DMS114 treated with DMSO at 0.1 percent for 48 hours (cell line): ENCODE results near the gene CDX1.

Experiments used
- DNase-seq: peaks from one replicate; lab custom pipeline; 2025; ENCODE audit not compliant: unreplicated experiment; lab: John Stamatoyannopoulos, UW

Gene CDX1

GRCh38 chr5:150144879-150145278, 21.7 kb upstream of the CDX1 start:
- DNase-seq: no peak

DNA sequence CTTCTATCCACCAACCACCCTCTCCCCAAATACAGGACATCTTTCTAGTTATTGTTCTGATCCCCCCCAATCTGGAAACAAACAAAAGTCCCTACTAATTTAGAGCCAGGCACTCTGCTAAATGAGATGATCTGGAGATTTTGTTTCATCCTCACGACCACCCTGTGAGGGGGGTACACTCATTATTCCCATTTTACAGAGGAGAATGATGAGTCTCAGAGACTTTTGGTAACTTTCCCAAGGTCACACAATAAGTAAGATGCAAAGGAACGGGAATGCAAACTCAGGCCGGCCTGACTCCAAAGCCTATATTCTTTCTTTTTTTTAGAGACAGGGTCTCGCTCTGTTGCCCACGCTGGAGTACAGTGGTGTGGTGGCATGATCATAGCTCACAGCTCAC, 20.3 kb upstream of the CDX1 start:
- no peak for DNase-seq

GRCh38 chr5:150146862-150147601, 19.5 kb upstream of the CDX1 start:
- DNase-seq: no peak

- DNase-seq: no peak
These were observed 18.9 kb upstream of the CDX1 start for GRCh38 chr5:150147670-150148069.

DNA sequence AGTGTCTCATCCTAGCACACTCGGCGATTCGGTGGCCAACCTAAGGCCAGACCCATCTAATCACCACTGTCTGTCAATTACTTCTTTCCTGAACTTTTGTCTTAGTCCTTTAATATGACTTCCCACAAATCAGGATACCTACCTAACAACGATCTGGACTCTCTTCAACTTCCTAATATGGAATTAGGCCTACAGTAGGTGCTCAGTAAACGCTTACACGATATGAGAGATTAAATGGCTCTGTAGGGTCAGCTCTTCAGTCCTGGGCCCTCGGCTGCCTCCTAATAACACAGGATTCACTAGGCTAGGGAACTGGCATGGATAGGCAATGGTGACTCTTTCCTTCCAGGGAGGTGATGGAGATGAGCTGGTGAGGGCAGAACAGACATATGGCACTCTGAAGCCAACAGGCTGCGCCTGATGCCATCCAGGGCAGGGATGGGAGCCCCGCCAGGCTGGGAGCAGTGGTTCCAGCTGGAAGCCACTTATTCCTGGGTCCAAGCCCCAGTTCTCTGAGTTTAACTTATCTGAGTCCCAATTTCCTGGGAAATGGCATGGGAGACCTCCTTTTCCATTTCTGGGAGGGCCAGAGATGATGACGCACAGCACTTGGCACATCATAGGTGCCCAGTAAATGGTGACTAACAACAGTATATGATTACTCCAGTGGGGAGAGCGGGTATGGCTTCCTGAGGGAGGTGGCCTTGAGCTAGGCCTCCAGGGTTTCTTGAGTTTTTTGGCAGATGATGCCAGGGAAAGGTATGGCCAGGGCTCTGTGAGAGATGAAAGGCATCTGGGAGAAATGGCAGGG, 18.3 kb upstream of the CDX1 start:
- DNase-seq: no peak

DNA sequence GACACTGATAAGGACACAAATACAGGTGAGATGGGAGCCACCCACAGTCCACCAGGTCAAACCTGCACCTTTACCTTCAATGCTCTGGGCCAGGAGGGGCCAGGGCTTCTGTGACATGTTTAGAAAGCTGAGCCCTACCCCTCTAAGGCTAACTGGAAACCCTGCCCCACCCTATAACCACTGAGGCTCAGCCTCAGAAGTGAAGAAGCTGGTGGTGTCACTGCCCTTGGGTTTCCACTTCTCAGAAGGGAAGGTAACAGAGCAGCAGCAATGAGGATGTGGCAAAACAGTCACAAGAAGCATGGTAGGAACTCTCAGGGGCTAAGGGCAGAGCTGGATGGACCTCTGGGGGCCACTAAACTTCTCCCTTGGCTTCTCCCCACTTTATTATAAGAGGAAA, 17.0 kb upstream of the CDX1 start:
- DNase-seq: no peak

DNA sequence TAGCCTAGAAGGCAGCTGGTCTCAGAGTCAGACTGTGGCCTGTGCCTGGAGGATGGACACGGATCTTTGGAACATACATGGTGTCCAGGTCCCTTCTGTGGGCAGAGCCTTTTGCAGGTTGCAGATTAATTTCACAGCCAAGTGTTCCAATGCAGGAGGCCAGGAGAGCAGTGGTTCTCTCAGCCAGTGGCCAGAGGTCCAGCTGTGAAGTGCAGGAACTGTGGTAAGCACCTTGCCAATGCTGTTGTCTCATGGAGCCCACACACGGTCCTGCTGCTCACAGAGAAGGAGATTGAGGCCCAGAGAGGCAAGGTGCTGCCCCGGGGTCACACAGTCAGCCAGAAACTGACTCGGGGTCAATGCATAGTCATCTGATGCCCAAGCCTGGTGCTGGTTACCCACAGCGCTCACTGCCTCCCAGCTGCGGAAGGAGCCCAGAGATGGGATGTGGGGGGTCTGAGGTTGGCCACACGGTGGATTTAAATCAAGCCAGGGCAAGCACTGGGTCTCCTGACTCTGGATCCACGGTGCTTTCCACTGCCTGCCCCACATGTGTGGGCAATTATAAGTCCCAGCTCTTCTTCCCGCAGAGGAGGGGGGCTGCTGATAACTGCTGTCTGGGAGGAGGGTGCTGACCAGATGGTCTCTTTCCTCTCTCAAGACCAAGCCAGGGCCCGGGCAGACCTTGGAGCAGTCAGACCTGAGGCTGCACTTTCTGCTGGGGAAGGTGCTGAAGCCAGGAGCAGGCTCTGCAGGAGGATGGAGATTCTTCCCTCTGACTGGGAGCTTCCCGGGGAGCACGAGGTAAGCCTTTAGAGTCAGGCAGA, 13.7 kb upstream of the CDX1 start:
- no peak for DNase-seq

GRCh38 chr5:150153483-150153882, 13.1 kb upstream of the CDX1 start:
- DNase-seq: no peak

DNA sequence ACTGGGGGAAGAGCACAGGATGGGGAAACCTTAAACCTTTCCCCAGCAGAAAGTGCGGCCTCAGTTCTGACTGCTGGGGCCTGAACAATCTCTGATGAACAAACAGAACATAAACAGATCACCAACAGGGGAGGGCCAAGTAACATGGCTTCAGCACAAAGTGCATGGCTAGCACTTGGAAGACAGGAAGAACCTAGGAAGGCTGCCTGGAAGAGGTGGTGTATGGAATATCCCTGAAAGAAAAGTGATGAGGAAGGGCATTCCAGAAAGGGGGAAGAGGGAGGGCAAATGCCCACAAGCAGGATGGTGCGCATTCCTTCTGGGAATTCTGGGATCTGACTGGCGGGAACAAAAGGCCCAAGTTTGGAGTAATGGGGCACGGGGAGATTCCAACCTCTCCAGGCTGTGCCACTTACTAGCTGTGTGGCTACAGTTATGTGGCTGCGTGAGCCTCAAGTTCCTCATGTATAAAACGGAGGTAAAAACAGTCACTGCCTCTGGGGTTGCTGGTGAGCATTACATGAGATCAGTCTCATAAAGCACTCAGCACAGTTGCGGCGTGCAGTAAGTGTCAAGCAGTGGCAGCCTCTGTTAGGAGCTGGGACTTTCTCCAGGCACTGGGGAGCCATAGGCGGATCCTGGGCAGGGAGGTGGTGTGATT, 12.5 kb upstream of the CDX1 start:
- peak; percentile 25 for DNase-seq

GRCh38 chr5:150154618-150155128, 11.9 kb upstream of the CDX1 start:
- DNase-seq: no peak

DNA sequence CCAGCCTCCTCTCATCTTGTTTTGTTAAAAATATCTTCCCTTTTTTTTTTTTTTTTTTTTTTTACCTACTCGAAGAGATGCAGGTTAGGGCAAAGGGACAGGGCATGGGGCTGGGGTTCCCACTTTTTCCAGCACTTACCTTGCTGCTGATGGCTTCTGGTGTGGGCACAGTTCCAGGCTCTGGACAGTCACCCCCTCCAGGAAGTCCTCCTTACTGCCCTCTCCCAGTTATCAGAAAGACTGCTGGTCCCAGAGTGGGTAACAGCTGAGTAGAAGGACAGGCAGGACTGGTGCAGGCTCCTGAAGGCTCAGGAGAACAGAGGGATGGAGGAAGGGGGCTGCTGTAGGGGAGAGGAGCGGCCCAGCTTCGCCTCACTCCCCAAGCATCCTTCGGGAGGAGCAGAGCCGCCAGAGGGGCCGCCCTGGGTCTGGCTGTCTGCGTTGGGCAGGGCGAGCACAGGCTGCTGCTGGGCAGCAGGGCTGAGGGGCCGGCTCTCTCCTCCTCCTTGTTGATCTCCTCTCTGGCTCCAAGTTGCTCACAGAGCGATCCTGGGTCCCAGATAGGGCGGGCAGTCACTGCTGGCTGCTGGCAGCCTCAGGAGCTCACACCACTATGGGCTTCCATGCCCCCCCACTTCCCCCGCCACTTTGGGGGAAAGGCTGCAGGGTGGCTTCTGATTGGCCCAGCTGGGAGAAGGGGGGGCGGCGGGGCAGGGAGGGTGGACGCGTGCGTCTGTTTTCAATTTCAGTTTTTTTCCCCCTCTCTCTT, 11.1 kb upstream of the CDX1 start, which contains the start of gene PDGFRB:
Gene PDGFRB, minus strand, starts transcription at position 588 of the 769 bp plus-strand sequence. CDS start 18,798 bp downstream, outside the sequence.
- peak; percentile 41 for DNase-seq

GRCh38 chr5:150156027-150156368, 10.6 kb upstream of the CDX1 start:
- DNase-seq: no peak

- DNase-seq: no peak
These were observed 10.0 kb upstream of the CDX1 start for GRCh38 chr5:150156540-150156939.

DNA sequence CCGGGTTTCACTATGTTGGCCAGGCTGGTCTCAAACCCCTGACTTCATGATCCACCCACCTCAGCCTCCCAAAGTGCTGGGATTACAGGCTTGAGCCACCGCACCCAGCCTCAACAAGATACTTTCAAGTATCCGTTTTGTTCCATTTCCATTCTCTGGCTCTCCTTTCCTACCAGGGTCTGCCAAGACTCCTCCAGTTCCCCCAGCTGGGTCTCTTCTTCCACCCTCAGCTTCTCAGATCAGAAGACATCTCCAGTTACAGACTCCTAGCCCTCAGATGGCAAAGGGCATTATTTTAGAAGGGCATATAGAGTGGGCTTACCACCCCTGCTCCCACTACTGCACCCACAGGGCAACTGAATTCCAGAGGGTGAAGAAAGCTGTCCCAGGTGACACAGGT, 9.4 kb upstream of the CDX1 start:
- DNase-seq: no peak

GRCh38 chr5:150158170-150158949, 8.2 kb upstream of the CDX1 start:
- DNase-seq: no peak

DNA sequence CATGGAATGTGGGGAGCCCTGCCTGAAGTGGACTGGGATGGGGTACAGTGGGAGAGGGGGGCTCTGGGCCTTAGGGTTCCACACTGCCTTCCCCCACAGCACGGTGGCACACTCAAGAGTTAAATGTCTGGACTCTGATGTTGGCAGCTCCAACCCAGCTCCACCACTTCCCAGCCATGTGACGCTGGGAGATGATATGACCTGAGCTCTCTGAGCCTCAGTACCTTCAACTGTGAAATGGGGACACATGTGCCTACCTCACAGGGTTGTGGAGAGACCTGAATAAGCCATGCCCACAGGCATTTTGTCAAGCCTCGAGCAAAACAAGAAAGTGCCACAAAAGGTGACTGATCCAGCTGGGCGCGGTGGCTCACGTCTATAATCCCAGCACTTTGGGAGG, 7.5 kb upstream of the CDX1 start:
- no peak for DNase-seq

DNA sequence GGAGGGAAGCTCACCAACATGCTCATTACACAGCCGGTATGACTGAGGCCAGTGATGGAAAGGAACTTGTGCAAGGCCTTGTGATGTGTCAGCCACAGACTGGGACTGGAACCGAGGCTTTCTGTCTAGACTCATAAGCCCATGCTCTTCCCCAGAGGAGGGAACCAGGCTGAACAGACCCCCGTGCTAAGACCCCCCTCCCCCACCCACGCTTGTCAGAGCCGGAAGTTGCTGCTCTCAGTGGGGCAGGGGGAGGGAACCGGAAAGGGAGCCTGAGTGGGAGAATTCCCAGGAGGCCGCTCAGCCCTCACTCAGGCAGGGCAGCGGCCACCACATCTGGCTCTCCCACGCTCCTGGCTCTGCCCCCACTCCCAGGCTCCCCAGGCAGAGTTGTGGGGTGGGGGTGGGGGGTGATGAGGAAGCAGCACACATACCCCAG, 6.8 kb upstream of the CDX1 start:
- no peak for DNase-seq

GRCh38 chr5:150160448-150161081, 6.0 kb upstream of the CDX1 start:
- DNase-seq: no peak
